Measurements from ENCODE around the gene SPNS3. TPM values are rescaled to one million over a fixed set of nuclear protein-coding genes. Genes with fewer than 3 reads are reported as not detected.

Gene SPNS3
- total RNA-seq, 1 experiment from 2014 or later = 2.1 TPM

DNA sequence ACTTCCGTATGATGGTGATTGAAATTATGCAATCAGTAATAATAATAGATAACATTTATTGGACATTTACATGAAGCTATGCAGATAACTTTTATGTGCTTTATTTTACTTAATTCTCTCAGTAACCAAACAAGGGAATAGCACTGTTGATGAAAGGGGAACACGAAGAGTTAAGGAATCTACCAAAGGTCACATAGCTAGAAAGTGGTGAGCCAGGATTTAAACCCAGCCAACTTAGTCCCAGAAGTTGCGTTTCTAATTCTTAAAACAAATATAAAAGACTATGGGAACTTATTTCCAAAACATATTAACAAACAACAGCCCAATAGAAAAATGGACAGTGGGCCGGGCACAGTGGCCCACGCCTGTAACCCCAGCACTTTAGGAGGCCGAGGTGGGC lies 9.7 kb downstream of the SPNS3 start:
- H3K27ac Mint-ChIP-seq (ENCODE audit: unreplicated experiment) = no peak overlapping the region
- no peaks in the 10 kb centered on the region for H3K27me3 Mint-ChIP-seq (ENCODE audit: unreplicated experiment)
- DNase-seq = no peak
- no TSS peak for BruUV-seq (replicated peaks)
- H3K9me3 Mint-ChIP-seq (ENCODE audit: low read depth, unreplicated experiment) = no peaks in the 10 kb centered on the region
- intact Hi-C loops (cut with micrococcal nuclease; ENCODE audit: unreplicated experiment) = no loop called here
- H3K36me3 Mint-ChIP-seq (ENCODE audit: insufficient read depth, unreplicated experiment) = peaks cover 3% of the 10 kb centered on the region
- TF ChIP-seq, protein P1, sequence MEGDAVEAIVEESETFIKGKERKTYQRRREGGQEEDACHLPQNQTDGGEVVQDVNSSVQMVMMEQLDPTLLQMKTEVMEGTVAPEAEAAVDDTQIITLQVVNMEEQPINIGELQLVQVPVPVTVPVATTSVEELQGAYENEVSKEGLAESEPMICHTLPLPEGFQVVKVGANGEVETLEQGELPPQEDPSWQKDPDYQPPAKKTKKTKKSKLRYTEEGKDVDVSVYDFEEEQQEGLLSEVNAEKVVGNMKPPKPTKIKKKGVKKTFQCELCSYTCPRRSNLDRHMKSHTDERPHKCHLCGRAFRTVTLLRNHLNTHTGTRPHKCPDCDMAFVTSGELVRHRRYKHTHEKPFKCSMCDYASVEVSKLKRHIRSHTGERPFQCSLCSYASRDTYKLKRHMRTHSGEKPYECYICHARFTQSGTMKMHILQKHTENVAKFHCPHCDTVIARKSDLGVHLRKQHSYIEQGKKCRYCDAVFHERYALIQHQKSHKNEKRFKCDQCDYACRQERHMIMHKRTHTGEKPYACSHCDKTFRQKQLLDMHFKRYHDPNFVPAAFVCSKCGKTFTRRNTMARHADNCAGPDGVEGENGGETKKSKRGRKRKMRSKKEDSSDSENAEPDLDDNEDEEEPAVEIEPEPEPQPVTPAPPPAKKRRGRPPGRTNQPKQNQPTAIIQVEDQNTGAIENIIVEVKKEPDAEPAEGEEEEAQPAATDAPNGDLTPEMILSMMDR (IDR thresholded peaks at IDR 0.05; ENCODE audit: unreplicated experiment) = no peak
- no peak overlapping the region for H3K4me3 Mint-ChIP-seq (ENCODE audit: low read depth, unreplicated experiment)
- peaks cover 23% of the 10 kb centered on the region for H3K4me1 Mint-ChIP-seq (ENCODE audit: low read depth, unreplicated experiment)
- CTCF ChIA-PET = no interaction called here

DNA sequence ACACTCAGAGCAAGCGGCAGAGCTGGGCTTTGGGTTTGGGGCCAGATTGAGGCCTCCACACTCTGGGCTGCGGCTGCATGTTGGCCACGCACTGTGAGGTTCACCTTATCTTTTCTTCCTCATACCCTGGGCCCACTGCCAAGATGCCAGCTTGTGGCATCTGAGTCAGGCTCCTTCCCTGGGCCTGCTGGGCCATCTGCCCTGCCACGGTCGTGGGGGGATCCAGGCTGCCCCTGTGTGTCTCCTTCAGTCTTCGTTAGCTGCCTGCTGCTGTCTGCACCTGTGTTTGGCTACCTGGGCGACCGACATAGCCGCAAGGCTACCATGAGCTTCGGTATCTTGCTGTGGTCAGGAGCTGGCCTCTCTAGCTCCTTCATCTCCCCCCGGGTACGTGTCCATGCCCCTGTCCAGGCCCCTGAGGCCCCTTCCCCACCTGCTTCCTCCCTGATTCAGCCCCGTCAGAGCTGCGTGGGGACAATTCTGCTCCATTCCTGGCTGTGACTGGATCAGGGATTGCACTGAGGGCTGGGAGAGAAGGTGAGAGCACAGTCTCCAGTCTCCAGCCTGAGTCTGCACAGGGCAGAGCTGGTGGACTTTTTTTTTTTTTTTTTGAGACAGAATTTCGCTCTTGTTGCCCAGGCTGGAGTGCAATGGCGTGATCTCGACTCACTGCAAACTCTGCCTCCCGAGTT lies 11.2 kb downstream of the SPNS3 start:
- intact Hi-C loops (cut with micrococcal nuclease; ENCODE audit: unreplicated experiment) = no loop called here
- CTCF ChIA-PET = interaction anchor here (1.1 kb wide), 1 partner anchor 52 kb away, joined by 4 read pairs; no protein-coding TSS in a partner anchor
- no peaks in the 10 kb centered on the region for H3K9me3 Mint-ChIP-seq (ENCODE audit: low read depth, unreplicated experiment)
- H3K36me3 Mint-ChIP-seq (ENCODE audit: insufficient read depth, unreplicated experiment) = peaks cover 3% of the 10 kb centered on the region
- BruUV-seq (replicated peaks) = no TSS peak
- H3K27me3 Mint-ChIP-seq (ENCODE audit: unreplicated experiment) = no peaks in the 10 kb centered on the region
- no peak overlapping the region for H3K27ac Mint-ChIP-seq (ENCODE audit: unreplicated experiment)
- DNase-seq = peak; percentile 85
- TF ChIP-seq, protein P1 (IDR thresholded peaks at IDR 0.05; ENCODE audit: unreplicated experiment) = no peak
- peaks cover 32% of the 10 kb centered on the region for H3K4me1 Mint-ChIP-seq (ENCODE audit: low read depth, unreplicated experiment)
- H3K4me3 Mint-ChIP-seq (ENCODE audit: low read depth, unreplicated experiment) = no peak overlapping the region

DNA sequence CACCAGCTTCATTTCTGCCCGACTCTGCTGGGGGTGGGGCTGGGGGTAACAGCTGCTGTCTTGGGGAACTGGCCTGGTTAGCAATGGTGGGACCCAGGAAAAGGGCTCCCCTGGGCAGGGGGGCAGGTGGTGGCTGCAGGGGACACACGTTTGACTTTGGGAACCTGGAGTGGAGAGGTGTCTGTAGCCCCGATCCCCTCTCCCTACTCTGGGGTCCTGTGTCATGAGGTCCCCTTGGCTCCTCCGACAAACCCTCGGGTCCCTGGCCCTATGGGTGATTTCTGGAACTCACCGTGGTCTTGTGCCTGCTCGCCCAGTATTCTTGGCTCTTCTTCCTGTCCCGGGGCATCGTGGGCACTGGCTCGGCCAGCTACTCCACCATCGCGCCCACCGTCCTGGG lies 12.0 kb downstream of the SPNS3 start:
- TF ChIP-seq, protein P1 (IDR thresholded peaks at IDR 0.05; ENCODE audit: unreplicated experiment) = no peak
- Mint-ChIP-seq H3K4me3 (ENCODE audit: low read depth, unreplicated experiment) (no peak overlapping the region), H3K27me3 (ENCODE audit: unreplicated experiment) (no peaks in the 10 kb centered on the region), H3K9me3 (ENCODE audit: low read depth, unreplicated experiment) (no peaks in the 10 kb centered on the region), H3K36me3 (ENCODE audit: insufficient read depth, unreplicated experiment) (peaks cover 3% of the 10 kb centered on the region), H3K27ac (ENCODE audit: unreplicated experiment) (no peak overlapping the region), H3K4me1 (ENCODE audit: low read depth, unreplicated experiment) (peaks cover 36% of the 10 kb centered on the region)
- DNase-seq = no peak
- no TSS peak for BruUV-seq (replicated peaks)
- CTCF ChIA-PET = no interaction called here
- intact Hi-C loops (cut with micrococcal nuclease; ENCODE audit: unreplicated experiment) = no loop called here

DNA sequence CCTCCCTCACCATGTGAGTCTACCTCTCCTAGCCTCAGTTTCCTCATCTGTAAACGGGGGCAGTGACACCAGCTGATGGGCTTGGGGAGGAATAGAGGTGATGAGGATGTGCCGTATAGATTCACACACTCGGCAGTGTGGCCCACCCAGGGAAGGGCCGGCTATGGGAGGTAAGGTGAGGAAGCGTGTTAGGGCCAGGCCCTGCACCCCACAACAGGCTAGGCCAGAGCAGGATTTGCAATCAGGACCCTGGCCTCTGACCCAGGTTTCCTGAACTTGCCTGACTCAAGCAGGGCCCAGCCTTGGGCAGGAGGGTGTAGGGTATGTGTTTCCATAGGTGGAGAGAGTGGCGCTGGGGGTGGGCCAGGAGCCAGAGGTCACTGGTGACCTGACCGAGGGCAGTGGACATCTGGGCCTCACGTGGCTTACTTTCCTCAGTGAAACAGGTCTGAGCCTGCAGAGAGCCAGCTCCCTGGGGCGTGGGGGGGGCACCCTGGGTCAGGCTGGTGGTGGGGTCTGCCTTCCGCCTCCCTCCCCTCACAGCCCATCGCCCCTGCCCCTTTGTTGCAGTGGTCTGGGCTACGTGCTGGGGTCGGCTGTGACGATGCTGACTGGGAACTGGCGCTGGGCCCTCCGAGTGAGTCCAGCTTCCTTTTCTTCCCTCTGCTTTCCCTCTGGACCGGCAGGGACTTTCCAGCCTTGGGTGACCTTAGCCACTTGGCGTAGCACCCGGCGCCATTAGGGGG lies 12.8 kb downstream of the SPNS3 start:
- DNase-seq = no peak
- CTCF ChIA-PET = no interaction called here
- Mint-ChIP-seq H3K36me3 (ENCODE audit: insufficient read depth, unreplicated experiment) (peaks cover 3% of the 10 kb centered on the region), H3K27ac (ENCODE audit: unreplicated experiment) (no peak overlapping the region), H3K27me3 (ENCODE audit: unreplicated experiment) (no peaks in the 10 kb centered on the region), H3K4me3 (ENCODE audit: low read depth, unreplicated experiment) (no peak overlapping the region), H3K9me3 (ENCODE audit: low read depth, unreplicated experiment) (no peaks in the 10 kb centered on the region), H3K4me1 (ENCODE audit: low read depth, unreplicated experiment) (peaks cover 36% of the 10 kb centered on the region)
- TF ChIP-seq, protein P1 (IDR thresholded peaks at IDR 0.05; ENCODE audit: unreplicated experiment) = no peak
- intact Hi-C loops (cut with micrococcal nuclease; ENCODE audit: unreplicated experiment) = no loop called here
- BruUV-seq (replicated peaks) = no TSS peak
